Measurements from ENCODE around the gene ISG20L2. TPM values are rescaled to one million over a fixed set of nuclear protein-coding genes. Genes with fewer than 3 reads are reported as not detected.

Gene ISG20L2
- total RNA-seq, 2 experiments from 2014 or later = 40.6 to 44.5 TPM

GRCh38 chr1:156754219-156754618 is 25.7 kb upstream of the ISG20L2 start:
- H3K4me1 Mint-ChIP-seq (ENCODE audit: low read depth) = peaks cover 8% of the 10 kb centered on the region
- H3K4me3 Mint-ChIP-seq = no peak overlapping the region
- intact Hi-C loops (cut with micrococcal nuclease) = loop anchor here (10.0 kb wide), 1 partner anchor 249 kb away; the partner anchor contains the start of gene MEF2D
- ChIA-PET POLR2A (no interaction called here), CTCF (interaction anchor here (6.6 kb wide), 1 partner anchor 27 kb away, joined by 80 read pairs; the partner anchor contains the start of genes ISG20L2 and METTL25B)
- H3K36me3 Mint-ChIP-seq (ENCODE audit: low read depth) = peaks cover 15% of the 10 kb centered on the region
- H3K9me3 Mint-ChIP-seq = no peaks in the 10 kb centered on the region
- TF ChIP-seq CTCF (IDR thresholded peaks at IDR 0.05) = no peak
- no peak overlapping the region for H3K27ac Mint-ChIP-seq
- DNase-seq (no peak), ATAC-seq (no peak)
- H3K27me3 Mint-ChIP-seq = no peaks in the 10 kb centered on the region

- no peaks in the 10 kb centered on the region for H3K9me3 Mint-ChIP-seq
Measured at GRCh38 chr1:156752843-156753482, 24.4 kb upstream of the ISG20L2 start.

GRCh38 chr1:156751757-156752481 is 23.4 kb upstream of the ISG20L2 start:
- Mint-ChIP-seq H3K27ac (peak overlapping the region; percentile 95), H3K4me1 (ENCODE audit: low read depth) (peaks cover 27% of the 10 kb centered on the region), H3K4me3 (peak overlapping the region; percentile 92), H3K27me3 (no peaks in the 10 kb centered on the region), H3K9me3 (no peaks in the 10 kb centered on the region), H3K36me3 (ENCODE audit: low read depth) (peaks cover 29% of the 10 kb centered on the region)
- ChIA-PET CTCF (interaction anchor here (1.0 to 6.6 kb wide), 9 partner anchors 11 to 108 kb away, joined by 3 to 80 read pairs (median 4); partner anchors contain the start of genes ISG20L2, METTL25B and MRPL24), POLR2A (interaction anchor here (0.6 to 4.7 kb wide), 13 partner anchors 10 to 468 kb away, joined by 3 to 60 read pairs (median 5); partner anchors contain the start of genes ISG20L2, METTL25B, MRPL24 and PRCC)
- intact Hi-C loops (cut with micrococcal nuclease) = loop anchor here (2.0 to 10.0 kb wide), 2 partner anchors 15 to 247 kb away; partner anchors contain the start of genes MEF2D and PRCC
- no peak for TF ChIP-seq CTCF (IDR thresholded peaks at IDR 0.05)
- DNase-seq = peak; percentile 97
- peak; percentile 83 for ATAC-seq

More at GRCh38 chr1:156752843-156753482, 24.4 kb upstream of the ISG20L2 start:
- DNase-seq (no peak), ATAC-seq (no peak)
- Mint-ChIP-seq H3K4me1 (ENCODE audit: low read depth) (peaks cover 18% of the 10 kb centered on the region), H3K27me3 (no peaks in the 10 kb centered on the region), H3K4me3 (peak overlapping the region; percentile 92), H3K27ac (peak overlapping the region; percentile 78), H3K36me3 (ENCODE audit: low read depth) (peaks cover 25% of the 10 kb centered on the region)
- no peak for TF ChIP-seq CTCF (IDR thresholded peaks at IDR 0.05)
- ChIA-PET CTCF (interaction anchor here (1.0 to 6.6 kb wide), 8 partner anchors 12 to 107 kb away, joined by 3 to 80 read pairs (median 4); partner anchors contain the start of genes ISG20L2, METTL25B and MRPL24), POLR2A (interaction anchor here (0.6 to 4.7 kb wide), 7 partner anchors 11 to 52 kb away, joined by 3 to 60 read pairs (median 6); partner anchors contain the start of genes ISG20L2, METTL25B, MRPL24 and PRCC)
- intact Hi-C loops (cut with micrococcal nuclease) = loop anchor here (2.0 to 10.0 kb wide), 2 partner anchors 14 to 248 kb away; partner anchors contain the start of genes MEF2D and PRCC

GRCh38 chr1:156751451-156751756 is 22.8 kb upstream of the ISG20L2 start, which contains the start of gene HDGF:
Gene HDGF (minus strand): TSS chr1:156751675. CDS start chr1:156751429, 246 bp downstream.
- ChIA-PET CTCF (interaction anchor here (1.2 to 6.6 kb wide), 4 partner anchors 21 to 62 kb away, joined by 3 to 80 read pairs (median 7); partner anchors contain the start of genes ISG20L2 and METTL25B), POLR2A (interaction anchor here (0.6 to 4.7 kb wide), 8 partner anchors 10 to 386 kb away, joined by 3 to 60 read pairs (median 6); partner anchors contain the start of genes ISG20L2, METTL25B, MRPL24 and PRCC)
- TF ChIP-seq CTCF (IDR thresholded peaks at IDR 0.05) = no peak
- Mint-ChIP-seq H3K9me3 (no peaks in the 10 kb centered on the region), H3K4me1 (ENCODE audit: low read depth) (peaks cover 32% of the 10 kb centered on the region), H3K36me3 (ENCODE audit: low read depth) (peaks cover 31% of the 10 kb centered on the region), H3K27ac (peak within 1 kb of the TSS; percentile 98), H3K27me3 (no peaks in the 10 kb centered on the region), H3K4me3 (peak within 1 kb of the TSS; percentile 92)
- no peak for ATAC-seq
- no peak for DNase-seq
- intact Hi-C loops (cut with micrococcal nuclease) = loop anchor here (10.0 kb wide), 1 partner anchor 247 kb away; the partner anchor contains the start of gene MEF2D
